Mucosa of gallbladder (tissue), 1 donor: ENCODE data around the gene CCDC142. TPM values are rescaled to one million over a fixed set of nuclear protein-coding genes. Genes with fewer than 3 reads are reported as not detected.

ENCODE experiments used
- total RNA-seq: library from RNA; stranded (reverse); gene quantifications from one replicate; pipeline ENCODE4 v1.2.1, GENCODE V29; 2021
- donor health status: DM: no; HTN: no; CAD: no.

Gene CCDC142
- total RNA-seq, 1 donor from 2014 or later: 26.5 TPM

Other genes with a start within 250 kb of the CCDC142 start
- gene SLC4A5, start 139.6 kb downstream of the CCDC142 start, total RNA-seq: 4.7 TPM
- 171 TPM for gene DCTN1, start 102.7 kb downstream of the CCDC142 start, total RNA-seq
- 12.9 TPM for gene C2orf81, start 61.4 kb downstream of the CCDC142 start, total RNA-seq
- gene WDR54, start 61.3 kb downstream of the CCDC142 start, total RNA-seq: 38.1 TPM
- 86.4 TPM for gene RTKN, start 41.1 kb downstream of the CCDC142 start, total RNA-seq
- gene INO80B, start 27.9 kb downstream of the CCDC142 start, total RNA-seq: 51.8 TPM
- gene WBP1, start 24.6 kb downstream of the CCDC142 start, total RNA-seq: 132 TPM
- gene MOGS, start 17.6 kb downstream of the CCDC142 start, total RNA-seq: 80.0 TPM
- gene MRPL53, start 10.3 kb downstream of the CCDC142 start, total RNA-seq: 80.9 TPM
- gene TTC31, start 83 bp upstream of the CCDC142 start, total RNA-seq: 41.0 TPM
- 3.3 TPM for gene LBX2, start 16.6 kb upstream of the CCDC142 start, total RNA-seq
- 35.3 TPM for gene PCGF1, start 24.7 kb upstream of the CCDC142 start, total RNA-seq
- 0.12 TPM for gene TLX2, start 31.5 kb upstream of the CCDC142 start, total RNA-seq
- gene DQX1, start 43.2 kb upstream of the CCDC142 start, total RNA-seq: 0.43 TPM
- gene AUP1, start 46.7 kb upstream of the CCDC142 start, total RNA-seq: 146 TPM
- gene HTRA2, start 46.9 kb upstream of the CCDC142 start, total RNA-seq: 31.0 TPM
- gene LOXL3, start 70.9 kb upstream of the CCDC142 start, total RNA-seq: 15.9 TPM
- gene DOK1, start 71.7 kb upstream of the CCDC142 start, total RNA-seq: 31.9 TPM
- gene M1AP, start 165.3 kb upstream of the CCDC142 start, total RNA-seq: 2.0 TPM
- 12.5 TPM for gene SEMA4F, start 171.2 kb upstream of the CCDC142 start, total RNA-seq